Activated CD4-positive, alpha-beta T cell treated with anti-CD3 and anti-CD28 coated beads, Interleukin-2, amount 10 ng/mL, durations not matched to agents 7 days and 5 days (primary cell): ENCODE data around the gene USP46. TPM values are rescaled to one million over a fixed set of nuclear protein-coding genes. Genes with fewer than 3 reads are reported as not detected.

ENCODE experiments used
- CTCF ChIA-PET: fragments of 350-600 bp; sonication (Branson Sonifier 250); formaldehyde crosslinking; loops from one replicate; lab custom pipeline; 2021; ENCODE audit warnings: antibody characterized with exemption; lab: Charles Lee
- POLR2A ChIA-PET: fragments of 350-600 bp; sonication (Branson Sonifier 250); formaldehyde crosslinking; loops from one replicate; lab custom pipeline; 2021; ENCODE audit warnings: antibody characterized with exemption; lab: Charles Lee
- DNase-seq: peaks from one replicate; pipeline ENCODE4 v3.0.0-alpha.2; 2020
- H3K27ac Mint-ChIP-seq: one replicate; pipeline ENCODE4 v1.8.0; 2021; ENCODE audit warnings: mild to moderate bottlenecking, moderate library complexity, mixed read lengths
- H3K27me3 Mint-ChIP-seq: one replicate; pipeline ENCODE4 v1.8.0; 2021; ENCODE audit warnings: mixed read lengths
- H3K36me3 Mint-ChIP-seq: one replicate; pipeline ENCODE4 v1.8.0; 2021; ENCODE audit warnings: low read depth, mixed read lengths
- H3K4me1 Mint-ChIP-seq: one replicate; pipeline ENCODE4 v1.8.0; 2021; ENCODE audit warnings: mixed read lengths
- H3K4me3 Mint-ChIP-seq: one replicate; pipeline ENCODE4 v1.8.0; 2021; ENCODE audit warnings: mild to moderate bottlenecking, moderate library complexity, mixed read lengths
- H3K9me3 Mint-ChIP-seq: one replicate; pipeline ENCODE4 v1.8.0; 2021; ENCODE audit warnings: mixed read lengths
- total RNA-seq, 2 experiments: library from RNA; stranded (reverse); gene quantifications; one replicate each; pipeline ENCODE4 v1.2.3, GENCODE V29; 2021

Gene USP46
- total RNA-seq = 1 to 10 TPM; 8.7 to 8.9 TPM

GRCh38 chr4:52659001-52659721 is at the start of gene USP46:
TSS of gene USP46 (minus strand) at chr4:52659301. CDS start at chr4:52659150, 151 bp downstream.
- H3K4me3 Mint-ChIP-seq = peak within 1 kb of the TSS; percentile 81
- peaks cover 11% of the 10 kb centered on the region for H3K27me3 Mint-ChIP-seq
- DNase-seq = peak; percentile 43
- peak within 1 kb of the TSS; percentile 86 for H3K27ac Mint-ChIP-seq
- CTCF ChIA-PET = interaction anchor here (0.7 kb wide), 1 partner anchor 89 kb away, joined by 4 read pairs; no protein-coding TSS in a partner anchor
- peaks cover 19% of the 10 kb centered on the region for H3K36me3 Mint-ChIP-seq
- peaks cover 5% of the 10 kb centered on the region for H3K9me3 Mint-ChIP-seq
- POLR2A ChIA-PET = interaction anchor here (1.5 kb wide), 1 partner anchor 54 kb away, joined by 3 read pairs; no protein-coding TSS in a partner anchor
- H3K4me1 Mint-ChIP-seq = peaks cover 29% of the 10 kb centered on the region

- POLR2A ChIA-PET = no interaction called here
- H3K27ac Mint-ChIP-seq = no peak overlapping the region
- H3K27me3 Mint-ChIP-seq = peaks cover 3% of the 10 kb centered on the region
- no peaks in the 10 kb centered on the region for H3K9me3 Mint-ChIP-seq
- peaks cover 2% of the 10 kb centered on the region for H3K36me3 Mint-ChIP-seq
- H3K4me3 Mint-ChIP-seq = no peak overlapping the region
- CTCF ChIA-PET = interaction anchor here (1.0 to 2.5 kb wide), 3 partner anchors 8 to 23 kb away, joined by 4 to 5 read pairs (median 4); no protein-coding TSS in a partner anchor
- peaks cover 5% of the 10 kb centered on the region for H3K4me1 Mint-ChIP-seq
- no peak for DNase-seq
Measured at GRCh38 chr4:52704661-52705060, 45.6 kb upstream of the USP46 start.

- Mint-ChIP-seq H3K4me3 (no peak overlapping the region), H3K9me3 (no peaks in the 10 kb centered on the region), H3K27me3 (peaks cover 3% of the 10 kb centered on the region), H3K4me1 (peaks cover under 1% of the 10 kb centered on the region), H3K27ac (no peak overlapping the region), H3K36me3 (no peaks in the 10 kb centered on the region)
- ChIA-PET POLR2A (no interaction called here), CTCF (interaction anchor here (0.8 to 2.5 kb wide), 3 partner anchors 9 to 23 kb away, joined by 3 to 5 read pairs (median 4); no protein-coding TSS in a partner anchor)
- no peak for DNase-seq
Measured at GRCh38 chr4:52704133-52704532, 45.0 kb upstream of the USP46 start.

GRCh38 chr4:52701207-52701606 is 42.1 kb upstream of the USP46 start:
- H3K9me3 Mint-ChIP-seq = no peaks in the 10 kb centered on the region
- H3K4me3 Mint-ChIP-seq = no peak overlapping the region
- no peak for DNase-seq
- H3K4me1 Mint-ChIP-seq = peaks cover 6% of the 10 kb centered on the region
- H3K36me3 Mint-ChIP-seq = no peaks in the 10 kb centered on the region
- no peak overlapping the region for H3K27ac Mint-ChIP-seq
- POLR2A ChIA-PET = no interaction called here
- CTCF ChIA-PET = interaction anchor here (0.7 to 1.8 kb wide), 2 partner anchors 11 to 176 kb away, joined by 3 to 4 read pairs; no protein-coding TSS in a partner anchor
- peaks cover 12% of the 10 kb centered on the region for H3K27me3 Mint-ChIP-seq

- Mint-ChIP-seq H3K27ac (no peak overlapping the region), H3K4me1 (peaks cover 6% of the 10 kb centered on the region), H3K9me3 (peaks cover 28% of the 10 kb centered on the region), H3K36me3 (peaks cover 14% of the 10 kb centered on the region), H3K27me3 (peaks cover 21% of the 10 kb centered on the region), H3K4me3 (no peak overlapping the region)
- no peak for DNase-seq
- CTCF ChIA-PET = interaction anchor here (1.4 kb wide), 1 partner anchor 10 kb away, joined by 4 read pairs; no protein-coding TSS in a partner anchor
- POLR2A ChIA-PET = no interaction called here
Measured at GRCh38 chr4:52694936-52695335, 35.8 kb upstream of the USP46 start.

- peaks cover 28% of the 10 kb centered on the region for H3K9me3 Mint-ChIP-seq
- H3K36me3 Mint-ChIP-seq = peaks cover 14% of the 10 kb centered on the region
- H3K27me3 Mint-ChIP-seq = peaks cover 19% of the 10 kb centered on the region
- no peak for DNase-seq
- H3K4me1 Mint-ChIP-seq = peaks cover 6% of the 10 kb centered on the region
- ChIA-PET POLR2A (no interaction called here), CTCF (interaction anchor here (0.6 kb wide), 1 partner anchor 11 kb away, joined by 3 read pairs; no protein-coding TSS in a partner anchor)
- no peak overlapping the region for H3K27ac Mint-ChIP-seq
- H3K4me3 Mint-ChIP-seq = no peak overlapping the region
Measured at GRCh38 chr4:52693492-52693891, 34.4 kb upstream of the USP46 start.

GRCh38 chr4:52689096-52689495 is 30.0 kb upstream of the USP46 start:
- DNase-seq = no peak
- CTCF ChIA-PET = interaction anchor here (1.2 kb wide), 1 partner anchor 10 kb away, joined by 4 read pairs; no protein-coding TSS in a partner anchor
- H3K27me3 Mint-ChIP-seq = peaks cover 12% of the 10 kb centered on the region
- no peak overlapping the region for H3K27ac Mint-ChIP-seq
- H3K4me3 Mint-ChIP-seq = no peak overlapping the region
- POLR2A ChIA-PET = no interaction called here
- H3K4me1 Mint-ChIP-seq = peaks cover 1% of the 10 kb centered on the region
- peaks cover 6% of the 10 kb centered on the region for H3K36me3 Mint-ChIP-seq
- peaks cover 18% of the 10 kb centered on the region for H3K9me3 Mint-ChIP-seq

- Mint-ChIP-seq H3K4me1 (peaks cover 1% of the 10 kb centered on the region), H3K27me3 (peaks cover 11% of the 10 kb centered on the region), H3K4me3 (no peak overlapping the region), H3K27ac (no peak overlapping the region), H3K36me3 (peaks cover 3% of the 10 kb centered on the region), H3K9me3 (peaks cover 6% of the 10 kb centered on the region)
- ChIA-PET POLR2A (no interaction called here), CTCF (interaction anchor here (0.6 kb wide), 1 partner anchor 298 kb away, joined by 3 read pairs; no protein-coding TSS in a partner anchor)
- no peak for DNase-seq
Measured at GRCh38 chr4:52687696-52688095, 28.6 kb upstream of the USP46 start.

GRCh38 chr4:52685316-52685715 is 26.2 kb upstream of the USP46 start:
- no peak overlapping the region for H3K27ac Mint-ChIP-seq
- H3K4me1 Mint-ChIP-seq = peaks cover 1% of the 10 kb centered on the region
- no peaks in the 10 kb centered on the region for H3K36me3 Mint-ChIP-seq
- peaks cover 7% of the 10 kb centered on the region for H3K27me3 Mint-ChIP-seq
- DNase-seq = no peak
- no peak overlapping the region for H3K4me3 Mint-ChIP-seq
- no peaks in the 10 kb centered on the region for H3K9me3 Mint-ChIP-seq
- POLR2A ChIA-PET = no interaction called here
- CTCF ChIA-PET = no interaction called here

- POLR2A ChIA-PET = no interaction called here
- H3K27me3 Mint-ChIP-seq = peaks cover 7% of the 10 kb centered on the region
Measured at GRCh38 chr4:52684896-52685295, 25.8 kb upstream of the USP46 start.

GRCh38 chr4:52680381-52680780 is 21.3 kb upstream of the USP46 start:
- CTCF ChIA-PET = interaction anchor here (0.6 kb wide), 1 partner anchor 89 kb away, joined by 3 read pairs; no protein-coding TSS in a partner anchor
- POLR2A ChIA-PET = no interaction called here
- Mint-ChIP-seq H3K9me3 (no peaks in the 10 kb centered on the region), H3K4me3 (no peak overlapping the region), H3K27me3 (peaks cover 7% of the 10 kb centered on the region), H3K27ac (no peak overlapping the region), H3K4me1 (peaks cover 1% of the 10 kb centered on the region), H3K36me3 (no peaks in the 10 kb centered on the region)
- DNase-seq = no peak

More at GRCh38 chr4:52684896-52685295, 25.8 kb upstream of the USP46 start:
- Mint-ChIP-seq H3K9me3 (no peaks in the 10 kb centered on the region), H3K27ac (no peak overlapping the region), H3K36me3 (no peaks in the 10 kb centered on the region), H3K4me1 (peaks cover 1% of the 10 kb centered on the region), H3K4me3 (no peak overlapping the region)
- no peak for DNase-seq
- CTCF ChIA-PET = interaction anchor here (0.6 kb wide), 1 partner anchor 608 kb away, joined by 3 read pairs; no protein-coding TSS in a partner anchor

- no peak overlapping the region for H3K27ac Mint-ChIP-seq
- H3K27me3 Mint-ChIP-seq = peaks cover 3% of the 10 kb centered on the region
- H3K4me1 Mint-ChIP-seq = no peaks in the 10 kb centered on the region
- no peaks in the 10 kb centered on the region for H3K9me3 Mint-ChIP-seq
- POLR2A ChIA-PET = no interaction called here
- H3K4me3 Mint-ChIP-seq = no peak overlapping the region
- H3K36me3 Mint-ChIP-seq = no peaks in the 10 kb centered on the region
- CTCF ChIA-PET = no interaction called here
- DNase-seq = no peak
Measured at GRCh38 chr4:52676536-52676935, 17.4 kb upstream of the USP46 start.

- no peaks in the 10 kb centered on the region for H3K9me3 Mint-ChIP-seq
- peaks cover 3% of the 10 kb centered on the region for H3K27me3 Mint-ChIP-seq
- H3K36me3 Mint-ChIP-seq = no peaks in the 10 kb centered on the region
- ChIA-PET POLR2A (no interaction called here), CTCF (no interaction called here)
- DNase-seq = no peak
- no peaks in the 10 kb centered on the region for H3K4me1 Mint-ChIP-seq
- no peak overlapping the region for H3K4me3 Mint-ChIP-seq
- no peak overlapping the region for H3K27ac Mint-ChIP-seq
Measured at GRCh38 chr4:52675111-52675510, 16.0 kb upstream of the USP46 start.
